ENCODE measurements around the gene SLC9B1. TPM values are rescaled to one million over a fixed set of nuclear protein-coding genes. Genes with fewer than 3 reads are reported as not detected.
"Not testable (repeated sequence)": the region's sequence is repeated elsewhere in the genome, so short reads cannot be mapped to it uniquely, and the experiment has no call there.

Gene SLC9B1
- total RNA-seq, 3 donors from 2014 or later, result 0.47 to 0.68 (median 0.56) TPM

- no peaks in the 10 kb centered on the region for H3K9me3 Mint-ChIP-seq
- ATAC-seq, result no peak
- no peak overlapping the region for H3K4me3 Mint-ChIP-seq
- no peak for DNase-seq
- peaks cover 19% of the 10 kb centered on the region for H3K36me3 Mint-ChIP-seq (ENCODE audit: insufficient read depth)
- peaks cover 5% of the 10 kb centered on the region for H3K4me1 Mint-ChIP-seq (ENCODE audit: low read depth)
- no peaks in the 10 kb centered on the region for H3K27me3 Mint-ChIP-seq (ENCODE audit: low read depth)
These were observed 7.4 kb upstream of the SLC9B1 start for GRCh38 chr4:103026868-103027267.

GRCh38 chr4:103024996-103025395 is 5.5 kb upstream of the SLC9B1 start:
- peaks cover 10% of the 10 kb centered on the region for H3K36me3 Mint-ChIP-seq (ENCODE audit: insufficient read depth)
- no peaks in the 10 kb centered on the region for H3K9me3 Mint-ChIP-seq
- ATAC-seq (no peak), DNase-seq (no peak)
- H3K27me3 Mint-ChIP-seq (ENCODE audit: low read depth), result no peaks in the 10 kb centered on the region
- H3K4me1 Mint-ChIP-seq (ENCODE audit: low read depth), result peaks cover 9% of the 10 kb centered on the region
- H3K4me3 Mint-ChIP-seq, result no peak overlapping the region

- no peak for ATAC-seq
- Mint-ChIP-seq H3K27me3 (ENCODE audit: low read depth) (no peaks in the 10 kb centered on the region), H3K4me1 (ENCODE audit: low read depth) (peaks cover 28% of the 10 kb centered on the region), H3K4me3 (no peak overlapping the region), H3K36me3 (ENCODE audit: insufficient read depth) (peaks cover 3% of the 10 kb centered on the region), H3K9me3 (no peaks in the 10 kb centered on the region)
- no peak for DNase-seq
These were observed 1.6 kb upstream of the SLC9B1 start for GRCh38 chr4:103021120-103021519.

GRCh38 chr4:103018391-103019307 is 856 bp downstream of the SLC9B1 start:
- ATAC-seq (no peak), DNase-seq (no peak)
- Mint-ChIP-seq H3K27me3 (ENCODE audit: low read depth) (no peaks in the 10 kb centered on the region), H3K36me3 (ENCODE audit: insufficient read depth) (no peaks in the 10 kb centered on the region), H3K4me3 (peak overlapping the region; percentile 84), H3K4me1 (ENCODE audit: low read depth) (peaks cover 24% of the 10 kb centered on the region), H3K9me3 (no peaks in the 10 kb centered on the region)

DNA sequence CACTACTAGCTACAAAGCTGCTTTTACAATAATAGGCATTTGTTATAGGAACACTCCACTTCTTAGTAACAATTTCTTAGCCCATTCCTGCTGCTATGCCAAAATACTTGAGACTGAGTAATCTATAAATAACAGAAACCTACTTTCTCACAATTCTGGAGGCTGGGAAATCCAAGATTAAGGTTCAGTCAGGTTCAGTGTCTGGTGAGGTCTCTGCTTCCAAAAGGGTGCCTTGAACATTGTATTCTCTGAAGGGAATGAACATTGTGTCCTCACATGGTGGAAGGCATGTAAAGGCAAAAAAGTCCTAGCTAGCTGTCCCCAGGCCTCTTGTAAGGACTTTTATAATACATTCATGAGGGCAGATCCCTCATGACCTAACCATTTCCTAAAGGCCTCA is 7.0 kb downstream of the SLC9B1 start:
- DNase-seq (no peak), ATAC-seq (no peak)
- Mint-ChIP-seq H3K4me3 (no peak overlapping the region), H3K27me3 (ENCODE audit: low read depth) (no peaks in the 10 kb centered on the region), H3K36me3 (ENCODE audit: insufficient read depth) (no peaks in the 10 kb centered on the region), H3K4me1 (ENCODE audit: low read depth) (no peaks in the 10 kb centered on the region), H3K9me3 (no peaks in the 10 kb centered on the region)

DNA sequence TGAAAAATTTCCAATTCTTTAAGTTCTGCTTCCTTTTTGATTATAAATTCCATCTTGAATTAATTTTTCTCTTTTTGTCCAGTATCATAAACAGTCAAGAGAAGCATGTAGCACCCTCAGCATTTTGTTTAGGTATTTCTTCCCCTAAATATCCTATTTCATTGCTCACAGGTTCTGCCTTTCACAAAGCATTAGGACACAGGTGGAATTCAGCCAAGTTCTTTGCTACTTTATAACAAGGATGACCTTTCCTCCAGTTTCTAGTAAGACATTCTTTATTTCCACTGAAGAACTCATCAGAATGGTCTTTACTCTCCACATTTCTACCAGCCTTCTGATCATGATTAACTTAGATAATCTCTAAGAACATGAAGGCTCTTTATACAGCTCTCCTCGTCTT is 7.4 kb downstream of the SLC9B1 start:
- no peak for ATAC-seq
- DNase-seq, result no peak
- no peaks in the 10 kb centered on the region for H3K4me1 Mint-ChIP-seq (ENCODE audit: low read depth)
- H3K36me3 Mint-ChIP-seq (ENCODE audit: insufficient read depth), result no peaks in the 10 kb centered on the region
- no peaks in the 10 kb centered on the region for H3K27me3 Mint-ChIP-seq (ENCODE audit: low read depth)
- H3K9me3 Mint-ChIP-seq, result no peaks in the 10 kb centered on the region
- no peak overlapping the region for H3K4me3 Mint-ChIP-seq

DNA sequence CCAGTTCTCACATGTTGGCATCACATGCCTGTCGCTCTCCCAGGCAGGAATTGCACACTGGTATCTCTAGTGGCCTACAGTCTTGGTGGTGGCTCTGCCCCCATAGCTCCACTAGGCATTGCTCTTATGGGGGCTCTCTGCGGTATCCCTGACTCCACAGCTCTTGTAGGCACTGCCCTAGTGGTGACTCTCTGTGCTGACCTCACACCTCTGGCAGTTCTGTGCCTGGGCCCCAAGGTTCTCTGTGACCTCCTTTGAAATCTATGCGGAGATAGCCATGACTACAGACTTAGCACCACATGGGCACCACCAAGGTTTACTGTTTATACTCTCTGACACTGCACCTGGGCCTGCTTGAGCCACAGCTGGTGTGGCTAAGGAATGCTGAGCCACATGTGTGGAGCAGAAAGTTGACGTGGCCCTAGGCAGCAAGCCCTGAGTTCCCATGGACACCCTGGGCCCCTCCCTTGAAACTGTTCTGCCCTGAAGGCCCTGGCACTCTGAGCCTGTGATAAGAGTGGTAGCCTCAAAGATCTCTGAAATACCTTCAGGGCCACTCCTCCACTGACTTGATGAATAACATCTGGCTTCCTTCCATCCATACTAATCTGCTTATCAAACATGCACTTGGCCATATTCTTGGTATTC is 8.0 kb downstream of the SLC9B1 start:
- no peaks in the 10 kb centered on the region for H3K4me1 Mint-ChIP-seq (ENCODE audit: low read depth)
- no peaks in the 10 kb centered on the region for H3K36me3 Mint-ChIP-seq (ENCODE audit: insufficient read depth)
- ATAC-seq (no peak), DNase-seq (no peak)
- no peaks in the 10 kb centered on the region for H3K9me3 Mint-ChIP-seq
- H3K4me3 Mint-ChIP-seq, result no peak overlapping the region
- H3K27me3 Mint-ChIP-seq (ENCODE audit: low read depth), result no peaks in the 10 kb centered on the region

DNA sequence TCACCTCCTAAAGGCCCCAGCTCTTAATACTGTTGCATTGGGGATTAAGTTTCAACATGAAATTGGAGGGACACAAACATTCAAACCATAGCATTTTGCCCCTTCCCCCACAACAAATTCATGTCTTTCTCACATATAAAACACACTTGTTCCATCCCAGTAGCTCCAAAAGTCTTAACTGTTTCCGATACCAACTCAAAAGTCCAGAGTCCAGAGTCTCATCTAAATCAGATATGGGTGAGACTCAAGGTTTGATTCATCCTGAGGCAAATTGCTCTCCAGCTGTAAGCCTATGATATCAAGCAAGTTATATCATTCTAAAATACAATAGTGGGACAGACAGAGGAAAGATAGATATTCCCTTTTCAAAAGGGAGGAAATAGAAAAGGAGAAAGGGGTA is 8.7 kb downstream of the SLC9B1 start:
- H3K4me3 Mint-ChIP-seq, result no peak overlapping the region
- H3K27me3 Mint-ChIP-seq (ENCODE audit: low read depth), result no peaks in the 10 kb centered on the region
- no peaks in the 10 kb centered on the region for H3K9me3 Mint-ChIP-seq
- DNase-seq (no peak), ATAC-seq (no peak)
- no peaks in the 10 kb centered on the region for H3K4me1 Mint-ChIP-seq (ENCODE audit: low read depth)
- no peaks in the 10 kb centered on the region for H3K36me3 Mint-ChIP-seq (ENCODE audit: insufficient read depth)

- Mint-ChIP-seq H3K27me3 (ENCODE audit: low read depth) (no peaks in the 10 kb centered on the region), H3K4me3 (no peak overlapping the region), H3K9me3 (no peaks in the 10 kb centered on the region), H3K36me3 (ENCODE audit: insufficient read depth) (no peaks in the 10 kb centered on the region), H3K4me1 (ENCODE audit: low read depth) (no peaks in the 10 kb centered on the region)
- DNase-seq (no peak), ATAC-seq (peak; percentile 77 to 87)
These were observed 10.4 kb downstream of the SLC9B1 start for GRCh38 chr4:103008875-103009729.

DNA sequence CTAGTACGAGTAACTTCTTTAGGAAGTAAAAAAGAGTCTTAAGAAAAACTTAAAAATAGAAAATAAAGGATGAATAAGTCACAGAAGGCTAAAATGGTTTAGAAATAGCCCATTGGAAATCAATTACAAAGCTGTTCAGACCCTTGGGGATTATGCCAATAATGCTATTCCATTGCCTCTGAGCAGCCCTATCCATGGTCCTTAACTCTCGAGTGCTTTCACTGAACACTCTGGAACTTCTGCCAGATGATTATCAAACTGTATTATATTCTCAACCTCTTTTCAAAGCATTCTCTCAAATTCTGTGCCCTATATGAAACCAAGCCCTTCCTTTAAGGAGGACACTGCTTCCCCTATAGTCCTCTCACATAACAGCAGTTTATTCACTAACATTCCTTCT is 17.0 kb downstream of the SLC9B1 start:
- no peak overlapping the region for H3K4me3 Mint-ChIP-seq
- DNase-seq, result no peak
- no peaks in the 10 kb centered on the region for H3K9me3 Mint-ChIP-seq
- ATAC-seq, result no peak
- peaks cover 13% of the 10 kb centered on the region for H3K36me3 Mint-ChIP-seq (ENCODE audit: insufficient read depth)
- no peaks in the 10 kb centered on the region for H3K27me3 Mint-ChIP-seq (ENCODE audit: low read depth)
- no peaks in the 10 kb centered on the region for H3K4me1 Mint-ChIP-seq (ENCODE audit: low read depth)

- Mint-ChIP-seq H3K36me3 (ENCODE audit: insufficient read depth) (peaks cover 7% of the 10 kb centered on the region), H3K4me3 (no peak overlapping the region), H3K9me3 (peaks cover 11% of the 10 kb centered on the region), H3K27me3 (ENCODE audit: low read depth) (no peaks in the 10 kb centered on the region), H3K4me1 (ENCODE audit: low read depth) (no peaks in the 10 kb centered on the region)
- ATAC-seq (peak; percentile 21 to 30), DNase-seq (no peak)
These were observed 24.7 kb downstream of the SLC9B1 start for GRCh38 chr4:102994803-102995202.

- H3K27me3 Mint-ChIP-seq (ENCODE audit: low read depth); DNase-seq; H3K4me3 Mint-ChIP-seq; H3K4me1 Mint-ChIP-seq (ENCODE audit: low read depth); H3K36me3 Mint-ChIP-seq (ENCODE audit: insufficient read depth); ATAC-seq: not testable (repeated sequence)
- peaks cover 11% of the 10 kb centered on the region for H3K9me3 Mint-ChIP-seq
These were observed 25.5 kb downstream of the SLC9B1 start for GRCh38 chr4:102993985-102994384.

GRCh38 chr4:102988429-102989020 is 31.0 kb downstream of the SLC9B1 start:
- Mint-ChIP-seq H3K4me3 (no peak overlapping the region), H3K9me3 (peaks cover 5% of the 10 kb centered on the region), H3K36me3 (ENCODE audit: insufficient read depth) (peaks cover 14% of the 10 kb centered on the region), H3K27me3 (ENCODE audit: low read depth) (no peaks in the 10 kb centered on the region), H3K4me1 (ENCODE audit: low read depth) (peaks cover 3% of the 10 kb centered on the region)
- ATAC-seq (no peak), DNase-seq (no peak)

DNA sequence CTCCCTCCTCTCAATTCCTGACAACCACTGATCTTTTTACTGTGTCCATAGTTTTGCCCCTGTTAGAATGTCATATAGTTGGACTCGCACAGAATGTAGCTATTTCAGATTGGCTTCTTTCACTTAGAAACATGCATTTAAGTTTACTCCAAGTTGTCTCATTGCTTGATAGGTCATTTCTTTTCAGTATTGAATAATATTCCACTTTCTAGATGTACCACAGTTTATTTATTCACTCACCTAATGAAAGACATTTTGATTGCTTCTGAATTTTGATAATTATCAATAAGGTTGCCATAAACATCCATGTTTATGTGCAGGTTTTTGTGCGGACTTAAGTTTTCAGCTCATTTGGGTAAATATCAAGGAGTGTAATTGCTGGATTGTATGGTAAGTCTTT is 38.5 kb downstream of the SLC9B1 start:
- Mint-ChIP-seq H3K36me3 (ENCODE audit: insufficient read depth) (peaks cover 6% of the 10 kb centered on the region), H3K4me3 (no peak overlapping the region)
- no peak for DNase-seq

More for the DNA sequence above, 38.5 kb downstream of the SLC9B1 start:
- no peak for ATAC-seq
- Mint-ChIP-seq H3K4me1 (ENCODE audit: low read depth) (no peaks in the 10 kb centered on the region), H3K27me3 (ENCODE audit: low read depth) (no peaks in the 10 kb centered on the region), H3K9me3 (peaks cover 11% of the 10 kb centered on the region)
